Prostate gland (tissue), 2 donors: ENCODE measurements around the gene MSMP. TPM values are rescaled to one million over a fixed set of nuclear protein-coding genes. Genes with fewer than 3 reads are reported as not detected.
A peak's percentile ranks its signal among the peaks of the same experiment; 100 is the strongest.

Source experiments
- DNase-seq: peaks from one replicate; pipeline ENCODE4 v3.0.0-alpha.2; 2019; ENCODE audit warnings: low spot score
- H3K27ac ChIP-seq, 2 donors: fragments of 200-600 bp; sonication (generic); 2 replicates each; pipeline ENCODE4 v1.5.1; 2017 to 2019
- H3K27me3 ChIP-seq: fragments of 200-600 bp; sonication (generic); replicated peaks from 2 replicates; pipeline ENCODE4 v1.5.1; 2019; ENCODE audit not compliant: insufficient read depth
- H3K36me3 ChIP-seq, 2 donors: fragments of 200-600 bp; sonication (generic); 1 replicate in 1 of 2; 2 replicates in 1 of 2; pipeline versions ENCODE4 v1.5.1 to v1.8.1; 2017 to 2019
- H3K4me1 ChIP-seq: fragments of 200-600 bp; sonication (generic); replicated peaks from 2 replicates; pipeline ENCODE4 v1.5.1; 2019
- H3K4me3 ChIP-seq, 2 donors: fragments of 200-600 bp; sonication (generic); 2 replicates each; pipeline ENCODE4 v1.5.1; 2017 to 2019
- H3K9me3 ChIP-seq: fragments of 200-600 bp; sonication (generic); 2 replicates; pipeline ENCODE4 v1.5.1; 2017
- CTCF ChIP-seq, 4 experiments: fragments of 200-600 bp in 2 of 4; fragments of 450-650 bp in 2 of 4; sonication (generic) in 2 of 4; IDR thresholded peaks; 1 replicate in 3 of 4; 2 replicates in 1 of 4; pipeline ENCODE4 v1.5.1; 2016 to 2019; ENCODE audit warnings: antibody characterized with exemption in 4 of 4, mild to moderate bottlenecking in 2 of 4, moderate library complexity in 2 of 4
- POLR2A ChIP-seq: fragments of 450-650 bp; IDR thresholded peaks from one replicate; pipeline ENCODE4 v1.6.1; 2016; ENCODE audit warnings: antibody characterized with exemption, mild to moderate bottlenecking
- POLR2AphosphoS5 ChIP-seq: sonication (generic); formaldehyde crosslinking; IDR thresholded peaks from one replicate; pipeline ENCODE4 v1.6.1; 2017; ENCODE audit warnings: antibody characterized with exemption
- WGBS: methylation state at CpG from one replicate; pipeline ENCODE4 v1.1.5; 2018; 5-methylcytosine and 5-hydroxymethylcytosine counted together
- intact Hi-C: fragments of 100-400 bp; cut with DNase I; formaldehyde crosslinking; loops from one replicate; pipeline ENCODE4 v1.14.2; 2022
- total RNA-seq, 2 donors: library from RNA; depleted of rRNA; stranded (reverse); fragments of >200 nt; gene quantifications; one replicate each; pipeline ENCODE4 v1.1.0, GENCODE V29; 2016

MSMP gene
- total RNA-seq, 2 donors from 2014 or later: not detected

DNA sequence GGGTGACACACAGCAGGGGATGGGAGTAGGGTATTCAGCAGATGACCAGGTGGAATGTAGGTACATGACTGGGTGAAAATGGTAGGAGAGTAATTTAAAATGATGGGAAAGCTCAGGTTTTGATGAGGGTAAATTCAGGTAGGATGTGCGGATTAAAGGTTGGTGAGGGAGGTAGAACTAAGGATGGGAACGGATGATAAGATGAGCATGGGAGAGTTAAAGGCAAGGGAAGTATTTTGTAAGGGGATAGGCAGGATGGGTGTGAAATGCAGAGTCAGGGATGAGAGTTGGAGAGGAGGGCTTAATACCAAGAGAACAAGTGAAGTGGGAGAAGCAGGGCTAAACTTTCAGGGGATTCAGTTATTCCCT, 23.6 kb downstream of the MSMP start:
- Histone ChIP-seq H3K27ac (peak overlapping the region; percentile 88 to 96), H3K4me1 (peaks cover 27% of the 10 kb centered on the region), H3K4me3 (peak overlapping the region; percentile 65 to 91), H3K36me3 (peaks cover 0 to 4% of the 10 kb centered on the region in 2 donors), H3K9me3 (no peaks in the 10 kb centered on the region), H3K27me3 (no peaks in the 10 kb centered on the region)
- intact Hi-C loops: loop anchor here (5.0 to 10.0 kb wide), 2 partner anchors 73 to 616 kb away; partner anchors contain the start of genes ATOSB, CCDC107 and RMRP
- TF ChIP-seq POLR2A (no peak), POLR2AphosphoS5 (no peak), CTCF (IDR thresholded peaks at IDR 0.05) (no peak)
- no peak for DNase-seq
- WGBS: 73% methylated on average over 2 of the region's 2 CpGs

- intact Hi-C loops: loop anchor here (5.0 to 10.0 kb wide), 2 partner anchors 73 to 615 kb away; partner anchors contain the start of genes ATOSB, CCDC107 and RMRP
- peak overlapping the region; percentile 88 to 96 for H3K27ac ChIP-seq
- H3K9me3 ChIP-seq: no peaks in the 10 kb centered on the region
- peaks cover under 1% of the 10 kb centered on the region in 2 donors for H3K36me3 ChIP-seq
- no peak for DNase-seq
- WGBS: 30% methylated on average over 6 of the region's 6 CpGs
- H3K4me3 ChIP-seq: peak overlapping the region in 1 of 2 donors; percentile 91
- H3K4me1 ChIP-seq: peaks cover 27% of the 10 kb centered on the region
- TF ChIP-seq CTCF (IDR thresholded peaks at IDR 0.05): peak; percentile 17 to 44 (median 40)
- no peak for TF ChIP-seq POLR2A
- H3K27me3 ChIP-seq: no peaks in the 10 kb centered on the region
Observed at GRCh38 chr9:35729700-35730485, 24.2 kb downstream of the MSMP start.

DNA sequence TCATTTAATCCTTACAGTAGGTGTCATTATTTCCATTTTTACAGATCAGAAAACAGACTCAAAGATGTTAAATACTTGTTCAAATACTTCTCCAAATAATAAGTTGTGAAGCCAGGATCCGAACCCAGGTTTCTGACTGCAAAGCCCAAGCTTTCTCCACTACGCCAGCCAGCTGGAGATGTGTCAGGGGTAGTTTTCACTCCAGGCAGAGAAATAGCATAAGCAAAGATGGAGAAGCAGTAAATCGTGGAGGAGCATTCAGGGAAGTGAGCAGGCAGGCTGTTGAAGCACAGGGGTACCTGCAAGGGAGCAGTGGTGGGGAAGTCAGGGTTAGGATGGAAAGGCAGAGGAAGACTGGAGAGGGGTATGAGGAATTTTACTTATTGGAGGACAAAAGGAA, 25.0 kb downstream of the MSMP start:
- Histone ChIP-seq H3K27me3 (no peaks in the 10 kb centered on the region), H3K4me3 (peak overlapping the region in 1 of 2 donors; percentile 10), H3K4me1 (peaks cover 27% of the 10 kb centered on the region), H3K36me3 (peaks cover 8 to 9% of the 10 kb centered on the region in 2 donors), H3K27ac (peak overlapping the region; percentile 88 to 96), H3K9me3 (no peaks in the 10 kb centered on the region)
- TF ChIP-seq POLR2A: no peak
- TF ChIP-seq CTCF (IDR thresholded peaks at IDR 0.05): no peak
- TF ChIP-seq POLR2AphosphoS5: no peak
- DNase-seq: no peak
- 60% methylated on average over 3 of the region's 3 CpGs for WGBS
- intact Hi-C loops: no loop called here

DNA sequence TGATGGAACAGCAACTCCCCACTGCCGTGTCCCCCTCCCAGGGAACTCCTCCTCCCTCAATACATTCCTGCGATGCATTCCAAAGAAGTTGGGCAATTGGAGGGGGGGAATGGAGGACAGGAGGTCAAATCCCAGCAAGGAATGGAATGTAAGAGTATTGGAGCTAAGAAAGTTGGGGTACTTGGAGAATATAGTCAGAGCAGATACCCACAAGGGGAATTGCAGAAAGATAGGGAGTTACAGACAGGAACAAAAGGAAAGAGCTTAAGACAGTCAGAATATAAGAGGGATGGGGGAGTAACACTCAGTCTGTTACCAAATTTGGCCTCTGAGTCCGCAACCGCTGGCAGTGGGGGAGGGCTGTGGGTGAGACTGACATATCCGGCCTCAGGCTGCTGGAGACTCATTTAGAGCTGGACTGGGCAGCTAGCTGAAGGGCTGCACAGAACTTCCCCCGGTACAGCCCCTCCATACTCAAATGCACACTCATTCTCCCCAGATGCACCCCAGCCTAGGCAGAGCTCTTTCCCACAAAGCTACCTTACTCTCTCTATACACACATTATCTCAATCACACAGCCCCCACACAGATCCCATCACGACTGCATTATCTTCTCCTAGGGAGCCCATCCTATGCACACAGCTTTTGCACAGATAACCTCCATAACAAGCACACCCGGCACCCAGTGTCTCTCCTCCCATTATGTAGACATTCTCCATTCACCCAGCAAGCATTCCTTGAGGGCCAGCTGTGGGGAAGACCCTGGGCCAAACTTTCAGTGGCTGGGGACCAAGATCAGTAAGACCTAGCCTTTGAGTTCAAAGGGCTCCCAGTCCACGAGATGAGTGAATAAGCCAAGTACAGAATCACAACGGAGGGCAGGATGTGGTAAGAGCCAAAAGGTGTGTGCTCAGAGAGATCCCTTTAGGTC, 25.8 kb downstream of the MSMP start:
- intact Hi-C loops: no loop called here
- Histone ChIP-seq H3K36me3 (peaks cover 8 to 16% of the 10 kb centered on the region in 2 donors), H3K9me3 (no peaks in the 10 kb centered on the region), H3K27ac (peak overlapping the region; percentile 88 to 96), H3K27me3 (no peaks in the 10 kb centered on the region), H3K4me1 (peaks cover 23% of the 10 kb centered on the region), H3K4me3 (peak overlapping the region in 1 of 2 donors; percentile 10)
- peak; percentile 41 for DNase-seq
- WGBS: 18% methylated on average over 10 of the region's 10 CpGs
- TF ChIP-seq POLR2A: no peak
- TF ChIP-seq POLR2AphosphoS5: peak; percentile 61

GRCh38 chr9:35727676-35728040, 26.4 kb downstream of the MSMP start:
- Histone ChIP-seq H3K27ac (peak overlapping the region; percentile 88 to 96), H3K4me3 (peak overlapping the region in 1 of 2 donors; percentile 5), H3K36me3 (peaks cover 8 to 17% of the 10 kb centered on the region in 2 donors), H3K9me3 (no peaks in the 10 kb centered on the region), H3K4me1 (peaks cover 22% of the 10 kb centered on the region), H3K27me3 (no peaks in the 10 kb centered on the region)
- no peak for DNase-seq
- intact Hi-C loops: loop anchor here (2.0 kb wide), 1 partner anchor 33 kb away; no protein-coding TSS in a partner anchor
- 66% methylated on average over 5 of the region's 5 CpGs for WGBS
- TF ChIP-seq POLR2AphosphoS5: no peak
- TF ChIP-seq CTCF (IDR thresholded peaks at IDR 0.05): no peak
- no peak for TF ChIP-seq POLR2A
